DMS53 treated with DMSO at 0.1 percent for 48 hours (cell line): ENCODE results near the gene IAH1.

ENCODE experiments used
- DNase-seq: peaks from one replicate; lab custom pipeline; 2025; ENCODE audit not compliant: unreplicated experiment; lab: John Stamatoyannopoulos, UW

Gene IAH1

GRCh38 chr2:9474361-9475057 is at the start of gene IAH1:
Gene IAH1 (plus strand): TSS chr2:9474551. CDS start chr2:9474567, 16 bp downstream.
- no peak for DNase-seq

GRCh38 chr2:9428965-9429577 is 45.3 kb upstream of the IAH1 start:
- DNase-seq = no peak

GRCh38 chr2:9430316-9431293 is 43.7 kb upstream of the IAH1 start:
- DNase-seq = no peak

GRCh38 chr2:9434489-9434888 is 39.9 kb upstream of the IAH1 start:
- no peak for DNase-seq

- no peak for DNase-seq
These were observed 34.8 kb upstream of the IAH1 start for GRCh38 chr2:9439536-9439935.

GRCh38 chr2:9440058-9440727 is 34.2 kb upstream of the IAH1 start:
- no peak for DNase-seq

- no peak for DNase-seq
These were observed 32.8 kb upstream of the IAH1 start for GRCh38 chr2:9441556-9441955.

GRCh38 chr2:9443526-9443925 is 30.8 kb upstream of the IAH1 start:
- no peak for DNase-seq

- no peak for DNase-seq
These were observed 29.3 kb upstream of the IAH1 start for GRCh38 chr2:9445089-9445488.

- no peak for DNase-seq
These were observed 23.1 kb upstream of the IAH1 start for GRCh38 chr2:9451231-9451630.

GRCh38 chr2:9460441-9461017 is 13.8 kb upstream of the IAH1 start:
- DNase-seq = no peak

GRCh38 chr2:9461079-9461478 is 13.3 kb upstream of the IAH1 start:
- no peak for DNase-seq

GRCh38 chr2:9462313-9462712 is 12.0 kb upstream of the IAH1 start:
- DNase-seq = no peak

GRCh38 chr2:9462886-9463697 is 11.3 kb upstream of the IAH1 start:
- DNase-seq = no peak

- no peak for DNase-seq
These were observed 10.7 kb upstream of the IAH1 start for GRCh38 chr2:9463698-9464034.

GRCh38 chr2:9465170-9465569 is 9.2 kb upstream of the IAH1 start:
- no peak for DNase-seq

GRCh38 chr2:9466147-9466683 is 8.1 kb upstream of the IAH1 start:
- DNase-seq = no peak

GRCh38 chr2:9467687-9468086 is 6.7 kb upstream of the IAH1 start:
- DNase-seq = no peak

GRCh38 chr2:9471206-9471605 is 3.1 kb upstream of the IAH1 start:
- DNase-seq = no peak

- no peak for DNase-seq
These were observed 1.8 kb upstream of the IAH1 start for GRCh38 chr2:9472511-9472910.
